Activated CD8-positive, alpha-beta memory T cell treated with anti-CD3 and anti-CD28 coated beads for 48 hours (primary cell): ENCODE measurements around the gene BCKDHB.

Source experiments
- DNase-seq, 3 experiments: peaks; one replicate each; pipeline ENCODE4 v3.0.0-alpha.2; 2020; ENCODE audit warnings: low read depth in 2 of 3, low spot score in 2 of 3

The BCKDHB gene

GRCh38 chr6:80328652-80329051 is 222.2 kb downstream of the BCKDHB start:
- DNase-seq, result no peak

GRCh38 chr6:80329496-80329895 is 223.0 kb downstream of the BCKDHB start:
- DNase-seq, result no peak

- DNase-seq, result no peak
Measured at GRCh38 chr6:80330961-80331360, 224.5 kb downstream of the BCKDHB start.

- DNase-seq, result no peak
Measured at GRCh38 chr6:80331522-80331921, 225.1 kb downstream of the BCKDHB start.

- no peak for DNase-seq
Measured at GRCh38 chr6:80331974-80332373, 225.5 kb downstream of the BCKDHB start.

GRCh38 chr6:80333342-80333741 is 226.9 kb downstream of the BCKDHB start:
- DNase-seq, result no peak

GRCh38 chr6:80335121-80335531 is 228.7 kb downstream of the BCKDHB start:
- no peak for DNase-seq

GRCh38 chr6:80336911-80337310 is 230.4 kb downstream of the BCKDHB start:
- DNase-seq, result no peak

- DNase-seq, result peak; percentile 11 to 42 (median 35)
Measured at GRCh38 chr6:80338201-80338836, 231.8 kb downstream of the BCKDHB start.

GRCh38 chr6:80339421-80339820 is 232.9 kb downstream of the BCKDHB start:
- no peak for DNase-seq

GRCh38 chr6:80340280-80340679 is 233.8 kb downstream of the BCKDHB start:
- DNase-seq, result no peak

- DNase-seq, result no peak
Measured at GRCh38 chr6:80340686-80341085, 234.2 kb downstream of the BCKDHB start.

- DNase-seq, result no peak
Measured at GRCh38 chr6:80341330-80341729, 234.9 kb downstream of the BCKDHB start.

- no peak for DNase-seq
Measured at GRCh38 chr6:80343511-80343910, 237.0 kb downstream of the BCKDHB start.

- no peak for DNase-seq
Measured at GRCh38 chr6:80347101-80347500, 240.6 kb downstream of the BCKDHB start.

GRCh38 chr6:80348263-80348662 is 241.8 kb downstream of the BCKDHB start:
- no peak for DNase-seq

- DNase-seq, result no peak
Measured at GRCh38 chr6:80356000-80356399, 249.5 kb downstream of the BCKDHB start.

GRCh38 chr6:80356545-80356944 is 250.1 kb downstream of the BCKDHB start:
- no peak for DNase-seq

- no peak for DNase-seq
Measured at GRCh38 chr6:80357081-80357480, 250.6 kb downstream of the BCKDHB start.

GRCh38 chr6:80357674-80358073 is 251.2 kb downstream of the BCKDHB start:
- no peak for DNase-seq

- no peak for DNase-seq
Measured at GRCh38 chr6:80363501-80364122, 257.1 kb downstream of the BCKDHB start.

- no peak for DNase-seq
Measured at GRCh38 chr6:80364149-80364548, 257.7 kb downstream of the BCKDHB start.

- no peak for DNase-seq
Measured at GRCh38 chr6:80366051-80366450, 259.6 kb downstream of the BCKDHB start.
